NT2/D1 (cell line): Measurements from ENCODE around the gene PDCD4.

Source experiments
- SUZ12 ChIP-seq: IDR thresholded peaks from 2 replicates; pipeline ENCODE4 v1.6.1; 2011; ENCODE audit not compliant: insufficient read length, insufficient read depth; ENCODE audit errors: extremely low read depth
- YY1 ChIP-seq: IDR thresholded peaks from 2 replicates; pipeline ENCODE4 v1.6.1; 2011; ENCODE audit not compliant: insufficient read length, insufficient read depth

GRCh38 chr10:110914431-110914830 is 42.7 kb downstream of the PDCD4 start:
- TF ChIP-seq SUZ12 (no peak), YY1 (no peak)
